ENCODE measurements around the gene DNM1. TPM values are rescaled to one million over a fixed set of nuclear protein-coding genes. Genes with fewer than 3 reads are reported as not detected.

DNM1 gene
- total RNA-seq, 1 experiment from 2014 or later, result 5.0 TPM

DNA sequence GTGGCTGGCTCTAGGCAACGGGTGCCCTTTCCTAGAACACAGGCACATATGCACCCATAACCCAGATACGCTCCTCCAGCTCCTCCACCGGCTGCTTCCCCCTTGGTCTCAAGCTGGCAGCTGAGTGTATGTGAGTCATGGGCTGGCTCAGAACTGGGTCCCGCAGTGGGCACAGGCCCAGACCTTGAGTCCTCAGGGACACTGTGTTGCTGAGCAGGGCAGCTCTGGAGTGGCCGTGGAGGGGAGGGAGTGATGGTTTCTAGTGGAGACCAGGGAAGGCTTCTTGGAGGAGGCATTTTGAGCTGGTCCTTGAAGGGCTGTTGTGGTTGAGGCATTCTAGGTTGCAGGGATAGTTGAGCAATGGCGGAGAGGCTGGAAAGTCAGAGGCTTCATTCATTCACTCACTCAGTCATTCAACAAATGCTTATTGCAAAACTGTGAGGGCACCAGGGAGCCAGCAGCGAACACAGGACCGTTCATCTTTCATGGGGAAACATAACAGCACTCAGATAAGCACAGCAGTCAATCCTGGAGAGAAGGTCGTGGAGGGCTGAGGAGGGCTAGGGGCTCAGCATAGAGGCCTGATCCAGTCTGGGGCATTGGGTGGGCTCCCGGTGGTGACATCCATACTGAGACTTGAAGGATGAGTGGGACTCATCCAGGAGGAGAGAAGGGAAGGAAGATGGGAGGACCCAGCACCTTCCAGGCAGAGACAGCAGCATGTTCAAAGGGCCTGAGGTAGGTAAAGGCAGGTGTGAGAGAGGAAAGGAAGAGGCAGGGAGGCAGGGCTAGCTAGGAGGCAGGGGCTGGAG lies 40.8 kb upstream of the DNM1 start:
- Histone ChIP-seq H3K9me3 (ENCODE audit: low read length) (no peaks in the 10 kb centered on the region), H3K4me3 (ENCODE audit: low read length) (no peak overlapping the region), H3K4me1 (ENCODE audit: low read length) (peaks cover 13% of the 10 kb centered on the region), H3K9me2 (replicated peaks; ENCODE audit: insufficient read depth, low read length) (no peaks in the 10 kb centered on the region), H2AFZ (ENCODE audit: low read length) (no peak overlapping the region), H3K4me2 (ENCODE audit: low read depth, low read length, poor library complexity, severe bottlenecking) (no peak overlapping the region), H4K20me1 (ENCODE audit: insufficient read depth, low read depth, low read length) (no peaks in the 10 kb centered on the region), H3K79me2 (ENCODE audit: low read length) (peaks cover 14% of the 10 kb centered on the region), H3K27ac (ENCODE audit: low read length) (no peak overlapping the region), H3K36me3 (ENCODE audit: insufficient read depth, low read length) (0 out of 2 replicates have a peak, but pooled peaks cover 3% of the 10 kb centered on the region), H3K9ac (ENCODE audit: low read length) (no peak overlapping the region), H3K27me3 (ENCODE audit: low read length) (no peaks in the 10 kb centered on the region)
- DNase-seq, result no peak

DNA sequence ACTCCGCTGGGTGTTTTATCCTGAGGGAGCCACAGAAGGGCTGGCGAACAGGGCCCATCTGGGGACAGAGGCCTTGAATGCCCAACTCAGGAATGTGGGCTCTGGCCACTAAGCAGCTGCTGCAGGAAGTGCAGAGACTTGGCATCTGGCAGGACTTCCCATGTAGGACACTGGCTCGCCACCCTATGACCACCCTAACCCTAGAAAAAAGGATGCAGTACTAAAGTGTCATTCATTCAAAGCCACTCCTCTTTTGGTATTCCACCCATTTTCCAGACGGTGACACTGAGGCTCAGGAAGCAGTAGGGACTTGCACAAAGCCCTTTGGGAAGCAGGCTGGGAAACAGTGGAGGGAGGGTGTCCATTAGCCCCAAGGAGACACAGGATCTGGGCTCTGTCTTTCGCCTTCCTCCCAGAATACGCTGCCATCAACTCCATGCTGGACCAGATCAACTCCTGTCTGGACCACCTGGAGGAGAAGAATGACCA lies 40.1 kb upstream of the DNM1 start:
- no peaks in the 10 kb centered on the region for H3K27me3 ChIP-seq (ENCODE audit: low read length)
- DNase-seq, result no peak
- H3K9ac ChIP-seq (ENCODE audit: low read length), result no peak overlapping the region
- H3K4me3 ChIP-seq (ENCODE audit: low read length), result no peak overlapping the region
- H3K9me3 ChIP-seq (ENCODE audit: low read length), result no peaks in the 10 kb centered on the region
- H4K20me1 ChIP-seq (ENCODE audit: insufficient read depth, low read depth, low read length), result no peaks in the 10 kb centered on the region
- H2AFZ ChIP-seq (ENCODE audit: low read length), result no peak overlapping the region
- 0 out of 2 replicates have a peak, but pooled peaks cover 5% of the 10 kb centered on the region for H3K36me3 ChIP-seq (ENCODE audit: insufficient read depth, low read length)
- no peaks in the 10 kb centered on the region for H3K9me2 ChIP-seq (replicated peaks; ENCODE audit: insufficient read depth, low read length)
- no peak overlapping the region for H3K27ac ChIP-seq (ENCODE audit: low read length)
- no peak overlapping the region for H3K4me2 ChIP-seq (ENCODE audit: low read depth, low read length, poor library complexity, severe bottlenecking)
- H3K4me1 ChIP-seq (ENCODE audit: low read length), result peaks cover 13% of the 10 kb centered on the region
- peaks cover 14% of the 10 kb centered on the region for H3K79me2 ChIP-seq (ENCODE audit: low read length)

DNA sequence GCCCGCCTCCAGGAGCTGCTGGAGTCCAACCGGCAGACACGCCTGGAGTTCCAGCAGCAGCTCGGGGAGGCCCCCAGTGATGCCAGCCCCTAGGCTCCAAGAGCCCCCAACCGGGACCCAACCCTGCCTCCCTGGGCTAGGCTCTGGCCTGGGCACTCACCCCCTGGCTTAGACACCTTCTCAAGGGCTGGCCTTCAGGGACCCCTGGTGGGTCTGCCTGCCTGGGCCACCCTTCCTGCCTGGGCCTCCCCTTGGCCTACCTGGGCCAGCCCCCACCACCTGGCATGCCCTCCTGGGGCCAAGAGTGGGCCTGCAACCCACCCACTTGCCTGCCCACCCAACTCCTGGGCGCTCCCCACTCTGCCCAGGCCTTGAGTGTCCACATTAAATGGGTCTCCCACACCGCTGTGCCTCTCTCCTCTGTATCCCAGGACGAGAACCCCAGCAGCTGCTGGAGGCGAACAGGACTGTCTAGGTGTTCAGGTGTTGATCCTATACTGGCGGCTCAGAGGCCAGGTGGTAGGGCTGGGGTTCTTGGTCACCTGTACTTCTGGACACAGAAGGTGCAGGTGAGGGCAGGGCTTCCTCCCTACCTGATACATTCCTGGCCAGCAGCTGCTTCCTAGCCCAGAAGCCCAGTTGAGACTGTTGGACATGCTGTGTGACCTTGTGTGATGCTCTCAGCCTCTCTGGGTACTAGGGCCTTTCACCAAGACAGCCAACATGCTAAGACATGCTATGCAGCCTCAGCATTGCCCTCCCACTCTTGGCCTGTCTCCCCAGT lies 39.5 kb upstream of the DNM1 start:
- no peaks in the 10 kb centered on the region for H4K20me1 ChIP-seq (ENCODE audit: insufficient read depth, low read depth, low read length)
- peaks cover 14% of the 10 kb centered on the region for H3K79me2 ChIP-seq (ENCODE audit: low read length)
- no peak for DNase-seq
- H3K4me3 ChIP-seq (ENCODE audit: low read length), result no peak overlapping the region
- H3K27ac ChIP-seq (ENCODE audit: low read length), result no peak overlapping the region
- H3K4me1 ChIP-seq (ENCODE audit: low read length), result peaks cover 16% of the 10 kb centered on the region
- no peaks in the 10 kb centered on the region for H3K9me3 ChIP-seq (ENCODE audit: low read length)
- peaks cover 8% of the 10 kb centered on the region; the same call in 1 of the 2 replicates for H3K36me3 ChIP-seq (ENCODE audit: insufficient read depth, low read length)
- H2AFZ ChIP-seq (ENCODE audit: low read length), result no peak overlapping the region
- no peak overlapping the region for H3K4me2 ChIP-seq (ENCODE audit: low read depth, low read length, poor library complexity, severe bottlenecking)
- H3K27me3 ChIP-seq (ENCODE audit: low read length), result no peaks in the 10 kb centered on the region
- H3K9ac ChIP-seq (ENCODE audit: low read length), result no peak overlapping the region
- no peaks in the 10 kb centered on the region for H3K9me2 ChIP-seq (replicated peaks; ENCODE audit: insufficient read depth, low read length)

DNA sequence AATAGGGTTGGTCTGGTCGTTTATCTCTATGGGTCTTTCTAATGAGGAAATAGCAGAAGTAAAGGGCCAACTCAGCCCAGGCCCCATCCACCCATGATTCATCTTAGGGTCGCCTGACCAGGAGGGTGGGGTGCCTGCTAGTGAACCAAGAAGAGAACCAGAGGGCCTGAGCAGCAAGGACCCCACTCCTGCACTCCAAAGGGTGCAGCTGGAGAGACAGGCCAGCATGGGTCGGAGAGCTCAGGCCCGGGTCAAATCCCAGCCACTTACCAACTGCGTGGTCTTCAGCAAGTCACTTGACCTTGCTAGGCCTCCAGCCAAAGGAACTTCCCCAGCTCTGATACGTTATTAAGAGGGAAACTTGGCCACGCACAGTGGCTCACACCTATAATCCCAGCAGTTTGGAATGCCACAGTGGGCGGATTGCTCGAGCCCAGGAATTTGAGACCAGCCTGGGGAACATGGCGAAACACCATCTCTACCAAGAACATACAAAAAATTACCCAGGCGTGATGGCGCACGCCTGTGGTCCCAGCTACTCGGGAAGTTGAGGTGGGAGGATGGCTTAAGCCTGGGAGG lies 38.8 kb upstream of the DNM1 start:
- Histone ChIP-seq H4K20me1 (ENCODE audit: insufficient read depth, low read depth, low read length) (no peaks in the 10 kb centered on the region), H3K4me3 (ENCODE audit: low read length) (no peak overlapping the region), H3K27me3 (ENCODE audit: low read length) (no peaks in the 10 kb centered on the region), H3K9me3 (ENCODE audit: low read length) (no peaks in the 10 kb centered on the region), H3K4me2 (ENCODE audit: low read depth, low read length, poor library complexity, severe bottlenecking) (no peak overlapping the region), H3K9ac (ENCODE audit: low read length) (no peak overlapping the region), H3K9me2 (replicated peaks; ENCODE audit: insufficient read depth, low read length) (no peaks in the 10 kb centered on the region), H3K4me1 (ENCODE audit: low read length) (peaks cover 21% of the 10 kb centered on the region), H3K27ac (ENCODE audit: low read length) (no peak overlapping the region), H3K79me2 (ENCODE audit: low read length) (peaks cover 14% of the 10 kb centered on the region), H2AFZ (ENCODE audit: low read length) (no peak overlapping the region), H3K36me3 (ENCODE audit: insufficient read depth, low read length) (peaks cover 10% of the 10 kb centered on the region; the same call in 1 of the 2 replicates)
- no peak for DNase-seq

DNA sequence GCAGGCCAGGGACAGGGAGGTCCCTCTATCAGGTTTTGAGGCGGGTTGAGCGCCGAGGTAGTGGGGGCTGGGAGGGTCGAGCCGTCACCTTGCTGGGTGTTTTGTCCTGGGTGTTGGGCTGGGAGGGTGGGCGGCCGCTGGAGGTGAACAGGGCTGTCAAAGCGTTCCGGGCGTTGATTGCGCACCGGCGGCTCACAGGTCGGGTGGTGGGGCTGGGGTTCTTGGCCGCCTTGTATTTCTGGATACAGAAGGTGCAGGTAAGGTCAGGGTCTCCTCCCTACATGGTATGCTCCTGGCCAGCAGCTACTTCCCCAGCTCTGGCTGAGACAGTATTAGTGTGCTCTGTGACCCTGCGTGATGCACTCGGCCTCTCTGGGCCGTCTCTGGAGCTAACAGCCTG lies 37.0 kb upstream of the DNM1 start:
- Histone ChIP-seq H3K9ac (ENCODE audit: low read length) (no peak overlapping the region), H4K20me1 (ENCODE audit: insufficient read depth, low read depth, low read length) (no peaks in the 10 kb centered on the region), H3K27me3 (ENCODE audit: low read length) (no peaks in the 10 kb centered on the region), H3K4me1 (ENCODE audit: low read length) (peaks cover 12% of the 10 kb centered on the region), H3K9me2 (replicated peaks; ENCODE audit: insufficient read depth, low read length) (no peaks in the 10 kb centered on the region), H2AFZ (ENCODE audit: low read length) (no peak overlapping the region), H3K4me3 (ENCODE audit: low read length) (no peak overlapping the region), H3K36me3 (ENCODE audit: insufficient read depth, low read length) (peaks cover 10% of the 10 kb centered on the region; the same call in 1 of the 2 replicates), H3K27ac (ENCODE audit: low read length) (no peak overlapping the region), H3K4me2 (ENCODE audit: low read depth, low read length, poor library complexity, severe bottlenecking) (no peak overlapping the region), H3K9me3 (ENCODE audit: low read length) (no peaks in the 10 kb centered on the region), H3K79me2 (ENCODE audit: low read length) (peaks cover 9% of the 10 kb centered on the region)
- no peak for DNase-seq

DNA sequence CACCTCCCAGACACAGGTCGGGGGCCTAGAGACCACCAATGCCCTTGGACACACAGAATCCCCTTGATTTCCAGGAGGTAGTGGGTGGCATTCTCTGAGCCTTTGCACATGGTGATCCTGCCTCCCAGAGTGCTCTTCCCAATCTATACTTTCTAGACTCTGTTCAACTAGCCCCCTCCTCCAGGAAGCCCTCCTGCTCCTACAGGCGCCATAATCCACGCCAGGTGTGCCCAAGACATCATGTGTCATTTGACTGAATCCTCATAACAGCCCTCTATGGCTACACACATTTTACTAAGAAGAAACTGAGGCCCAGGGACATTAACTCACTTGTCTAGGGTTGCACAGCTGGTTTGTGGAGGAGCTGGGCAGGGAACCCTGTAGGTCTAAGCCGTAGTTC lies 36.0 kb upstream of the DNM1 start:
- peaks cover 10% of the 10 kb centered on the region; the same call in 1 of the 2 replicates for H3K36me3 ChIP-seq (ENCODE audit: insufficient read depth, low read length)
- no peak overlapping the region for H3K27ac ChIP-seq (ENCODE audit: low read length)
- no peaks in the 10 kb centered on the region for H3K27me3 ChIP-seq (ENCODE audit: low read length)
- no peaks in the 10 kb centered on the region for H4K20me1 ChIP-seq (ENCODE audit: insufficient read depth, low read depth, low read length)
- no peak overlapping the region for H2AFZ ChIP-seq (ENCODE audit: low read length)
- peaks cover 2% of the 10 kb centered on the region; the same call in 1 of the 2 replicates for H3K79me2 ChIP-seq (ENCODE audit: low read length)
- H3K9me2 ChIP-seq (replicated peaks; ENCODE audit: insufficient read depth, low read length), result no peaks in the 10 kb centered on the region
- H3K4me3 ChIP-seq (ENCODE audit: low read length), result no peak overlapping the region
- H3K4me1 ChIP-seq (ENCODE audit: low read length), result peaks cover 9% of the 10 kb centered on the region
- no peak overlapping the region for H3K4me2 ChIP-seq (ENCODE audit: low read depth, low read length, poor library complexity, severe bottlenecking)
- H3K9me3 ChIP-seq (ENCODE audit: low read length), result no peaks in the 10 kb centered on the region
- DNase-seq, result no peak
- H3K9ac ChIP-seq (ENCODE audit: low read length), result no peak overlapping the region

DNA sequence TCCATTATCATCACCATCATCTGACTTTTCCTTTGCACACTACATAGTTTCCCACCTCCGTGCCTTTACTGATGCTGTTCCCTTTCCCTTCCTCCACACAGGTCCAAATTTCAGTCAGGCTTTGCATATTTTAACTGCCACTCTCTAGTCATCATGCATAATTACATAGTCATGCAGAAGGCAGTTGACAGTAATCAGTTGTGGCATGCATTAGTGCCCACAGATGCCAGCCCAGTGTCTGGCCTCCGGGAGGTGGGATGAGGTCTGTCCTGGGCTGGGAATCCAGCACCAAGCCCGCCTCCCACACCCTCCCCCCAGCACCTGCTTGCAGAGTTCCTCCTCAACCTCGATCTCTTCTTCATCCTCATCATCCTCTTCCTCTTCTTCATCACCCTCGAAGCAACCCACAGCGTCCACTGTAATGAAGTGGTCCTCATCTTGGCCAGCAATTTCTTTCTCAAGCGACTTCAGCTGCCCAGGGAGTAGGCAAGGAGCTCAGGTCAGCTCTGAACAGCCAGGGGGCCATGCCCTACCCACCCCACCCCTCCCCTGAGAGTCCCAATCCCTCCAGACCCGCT lies 34.4 kb upstream of the DNM1 start:
- Histone ChIP-seq H2AFZ (ENCODE audit: low read length) (no peak overlapping the region), H3K27ac (ENCODE audit: low read length) (no peak overlapping the region; the same call in 1 of the 2 replicates), H3K27me3 (ENCODE audit: low read length) (no peaks in the 10 kb centered on the region), H4K20me1 (ENCODE audit: insufficient read depth, low read depth, low read length) (no peaks in the 10 kb centered on the region), H3K79me2 (ENCODE audit: low read length) (no peaks in the 10 kb centered on the region), H3K9ac (ENCODE audit: low read length) (no peak overlapping the region), H3K9me2 (replicated peaks; ENCODE audit: insufficient read depth, low read length) (no peaks in the 10 kb centered on the region), H3K4me2 (ENCODE audit: low read depth, low read length, poor library complexity, severe bottlenecking) (no peak overlapping the region), H3K36me3 (ENCODE audit: insufficient read depth, low read length) (peaks cover 10% of the 10 kb centered on the region; the same call in 1 of the 2 replicates), H3K9me3 (ENCODE audit: low read length) (no peaks in the 10 kb centered on the region), H3K4me3 (ENCODE audit: low read length) (no peak overlapping the region), H3K4me1 (ENCODE audit: low read length) (peaks cover 9% of the 10 kb centered on the region)
- no peak for DNase-seq

Measured in Karpas-422 (cell line).